ENCODE data around the gene SLC38A2.

Gene SLC38A2

GRCh38 chr12:46389031-46389616, 16.6 kb upstream of the SLC38A2 start:
- no peak overlapping the region for H3K4me3 ChIP-seq (ENCODE audit: low read depth, low read length)
- in situ Hi-C loops (cut with HindIII; ENCODE audit: low sequenced_read_pairs): no loop called here
- DNase-seq (ENCODE audit: low read depth): peak; percentile 91

GRCh38 chr12:46388427-46389021, 16.0 kb upstream of the SLC38A2 start:
- H3K4me3 ChIP-seq (ENCODE audit: low read depth, low read length): no peak overlapping the region
- DNase-seq (ENCODE audit: low read depth): no peak
- TF ChIP-seq CTCF (IDR thresholded peaks at IDR 0.05; ENCODE audit: low read depth, low read length, missing control alignments): no peak
- in situ Hi-C loops (cut with HindIII; ENCODE audit: low sequenced_read_pairs): no loop called here

More at GRCh38 chr12:46389031-46389616, 16.6 kb upstream of the SLC38A2 start:
- TF ChIP-seq CTCF (IDR thresholded peaks at IDR 0.05; ENCODE audit: low read depth, low read length, missing control alignments): no peak

- TF ChIP-seq CTCF (IDR thresholded peaks at IDR 0.05; ENCODE audit: low read depth, low read length, missing control alignments): no peak
- no peak for DNase-seq (ENCODE audit: low read depth)
- in situ Hi-C loops (cut with HindIII; ENCODE audit: low sequenced_read_pairs): no loop called here
- no peak overlapping the region for H3K4me3 ChIP-seq (ENCODE audit: low read depth, low read length)
These were observed 15.1 kb upstream of the SLC38A2 start for GRCh38 chr12:46387670-46388069.

- in situ Hi-C loops (cut with HindIII; ENCODE audit: low sequenced_read_pairs): no loop called here
- TF ChIP-seq CTCF (IDR thresholded peaks at IDR 0.05; ENCODE audit: low read depth, low read length, missing control alignments): no peak
- H3K4me3 ChIP-seq (ENCODE audit: low read depth, low read length): no peak overlapping the region
- DNase-seq (ENCODE audit: low read depth): no peak
These were observed 14.5 kb upstream of the SLC38A2 start for GRCh38 chr12:46386877-46387629.

GRCh38 chr12:46386360-46386867, 13.8 kb upstream of the SLC38A2 start:
- in situ Hi-C loops (cut with HindIII; ENCODE audit: low sequenced_read_pairs): no loop called here
- H3K4me3 ChIP-seq (ENCODE audit: low read depth, low read length): no peak overlapping the region

More at GRCh38 chr12:46386360-46386867, 13.8 kb upstream of the SLC38A2 start:
- DNase-seq (ENCODE audit: low read depth): peak; percentile 93
- TF ChIP-seq CTCF (IDR thresholded peaks at IDR 0.05; ENCODE audit: low read depth, low read length, missing control alignments): no peak
